HS-27A (cell line): ENCODE results near the gene SBF1.

Experiments
- DNase-seq: peaks from one replicate; pipeline ENCODE4 v3.0.0-alpha.2; 2012; ENCODE audit warnings: low read depth, missing footprints

The SBF1 gene

GRCh38 chr22:50505776-50506610, 31.2 kb upstream of the SBF1 start:
- no peak for DNase-seq

DNA sequence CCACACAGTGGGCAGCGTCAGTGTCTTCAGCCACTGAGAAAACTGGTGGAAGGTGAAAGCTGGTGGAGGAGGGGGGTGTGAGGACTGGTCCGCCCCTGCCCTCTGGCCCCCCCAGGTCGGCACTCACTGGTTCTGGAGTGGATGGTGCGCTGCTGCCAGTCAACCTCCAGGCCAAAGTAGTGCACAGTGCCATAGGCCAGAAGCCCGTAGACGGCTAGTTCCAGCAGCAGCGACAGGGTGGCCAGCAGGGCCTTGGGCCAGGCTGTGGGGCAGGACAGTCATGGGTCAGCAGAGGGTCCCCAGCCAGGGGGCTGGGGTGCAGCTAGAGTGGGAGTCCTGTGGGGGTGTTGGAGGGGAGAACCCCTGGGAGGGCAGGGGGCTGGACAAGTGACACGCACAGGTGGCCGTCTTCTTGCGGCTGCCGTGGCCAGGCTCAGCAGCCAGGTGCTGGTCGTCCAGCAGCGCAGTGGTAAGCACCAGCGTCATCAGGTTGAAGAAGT, 30.5 kb upstream of the SBF1 start:
- DNase-seq, result no peak

GRCh38 chr22:50504369-50505211, 29.8 kb upstream of the SBF1 start:
- no peak for DNase-seq

DNA sequence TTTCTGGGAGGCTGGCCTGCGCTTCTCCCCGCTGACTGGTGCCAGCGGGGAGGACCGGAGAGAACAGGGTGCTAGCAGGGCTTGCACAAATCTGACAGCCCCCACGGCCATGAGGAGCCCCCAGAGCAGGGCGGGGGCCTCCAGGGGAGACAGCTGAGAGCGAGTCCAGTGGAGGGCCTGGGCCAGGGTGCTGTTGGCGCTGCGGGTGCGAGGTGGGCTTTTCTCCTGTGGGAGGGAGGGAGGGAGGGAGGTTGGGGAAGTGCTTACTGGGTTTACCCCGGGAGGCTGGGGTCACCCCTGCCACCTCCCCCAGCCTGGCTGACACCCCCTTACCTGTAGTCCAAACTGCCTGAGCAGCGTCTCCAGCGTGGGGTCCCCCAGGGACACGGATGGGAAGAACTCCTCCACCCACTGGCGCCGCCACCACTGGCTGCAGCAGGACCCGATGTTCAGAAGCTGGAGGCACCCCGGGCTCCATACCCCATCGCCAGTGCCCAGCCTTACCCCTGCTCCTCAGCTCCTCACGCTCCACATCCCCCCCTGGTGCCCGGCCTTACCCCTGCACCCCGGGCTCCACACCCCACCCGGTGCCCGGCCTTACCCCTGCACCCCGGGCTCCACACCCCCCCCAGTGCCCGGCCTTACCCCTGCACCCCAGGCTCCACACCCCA, 28.8 kb upstream of the SBF1 start:
- no peak for DNase-seq

DNA sequence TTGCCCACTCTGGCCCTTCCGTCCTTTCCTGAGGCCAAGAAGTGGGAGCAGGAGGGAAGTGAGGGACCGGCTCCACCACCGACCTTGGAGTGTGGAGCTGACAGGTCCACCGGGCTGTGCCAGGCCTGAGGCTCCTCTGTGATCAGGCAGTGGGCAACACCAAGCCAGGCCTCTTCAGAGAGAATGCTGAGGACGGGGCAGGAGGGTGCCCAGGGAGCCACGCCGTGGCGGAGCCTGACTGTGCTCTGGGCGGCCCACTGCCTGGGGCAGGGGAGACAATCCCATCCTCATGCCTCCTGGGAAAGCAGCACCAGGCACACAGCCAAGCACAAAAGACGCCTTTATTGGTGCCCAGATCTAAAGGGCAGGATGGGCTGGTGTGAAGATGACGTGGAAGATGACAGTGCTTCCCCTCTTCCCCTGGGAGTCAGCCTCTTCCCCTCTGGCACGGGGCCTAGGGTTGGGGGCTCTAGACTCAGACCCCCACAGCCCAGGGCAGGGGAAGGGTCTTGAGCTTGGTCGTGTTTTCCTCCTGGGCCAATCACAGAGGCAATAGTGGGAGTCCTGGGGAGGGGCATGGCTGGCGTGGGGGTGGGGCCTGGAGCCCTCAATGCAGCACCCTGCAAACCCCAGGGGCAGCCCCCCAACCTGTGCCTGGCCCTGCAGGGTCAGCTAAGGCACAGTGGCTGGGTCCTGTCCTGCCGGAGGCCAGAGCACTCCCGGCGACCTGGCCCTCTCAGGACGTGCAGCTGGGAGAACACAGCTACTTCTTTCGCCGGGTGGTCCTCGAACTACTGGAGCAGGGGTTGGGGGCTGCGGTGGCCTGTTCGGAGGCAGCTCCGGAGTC, 28.0 kb upstream of the SBF1 start:
- no peak for DNase-seq

GRCh38 chr22:50502096-50502495, 27.3 kb upstream of the SBF1 start:
- DNase-seq, result no peak

DNA sequence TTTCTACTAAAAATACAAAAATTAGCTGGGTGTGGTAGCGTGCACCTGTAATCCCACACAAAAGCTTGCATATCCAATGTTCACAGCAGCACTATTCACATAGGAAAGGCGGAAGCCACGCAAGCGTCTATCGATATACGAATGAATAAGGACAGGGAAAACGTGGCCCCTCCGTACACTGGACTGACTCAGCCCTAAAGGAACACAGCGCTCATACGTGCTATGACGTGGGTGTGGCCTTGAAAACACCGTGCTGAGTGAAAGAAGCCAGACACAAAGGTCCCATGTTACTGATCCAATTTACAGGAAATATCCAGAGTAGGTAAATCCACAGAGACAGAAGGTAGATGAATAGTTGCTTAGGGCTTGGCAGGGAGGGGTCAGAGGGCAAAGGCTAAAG, 25.6 kb upstream of the SBF1 start:
- DNase-seq, result no peak

DNA sequence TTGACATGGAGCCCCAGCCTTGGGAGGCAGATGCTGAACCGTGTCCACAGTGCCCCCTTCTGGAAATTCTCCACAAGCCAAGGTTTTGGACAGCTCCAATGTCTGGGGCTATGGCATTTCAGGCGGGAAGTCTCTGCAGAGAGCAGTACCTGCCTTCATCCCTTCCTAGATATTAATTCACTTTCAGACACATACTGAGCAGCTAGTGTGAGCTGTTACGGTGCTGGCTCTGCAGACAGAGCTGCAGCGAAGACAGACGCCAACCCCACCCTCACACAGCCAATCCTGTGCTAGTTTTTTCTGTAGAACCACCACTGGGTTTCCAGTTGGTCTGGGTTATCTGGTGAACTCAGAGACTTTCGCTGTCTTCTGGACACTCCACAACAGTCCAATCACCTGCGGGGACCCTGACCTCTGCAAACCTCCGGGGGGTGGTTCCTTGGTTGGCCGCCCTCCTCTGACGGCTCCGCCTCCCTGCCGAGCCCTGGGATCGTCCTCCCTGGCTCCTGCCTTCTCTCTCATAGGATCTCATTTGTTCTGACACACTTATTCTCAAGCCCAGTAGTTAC, 23.6 kb upstream of the SBF1 start:
- DNase-seq, result no peak

DNA sequence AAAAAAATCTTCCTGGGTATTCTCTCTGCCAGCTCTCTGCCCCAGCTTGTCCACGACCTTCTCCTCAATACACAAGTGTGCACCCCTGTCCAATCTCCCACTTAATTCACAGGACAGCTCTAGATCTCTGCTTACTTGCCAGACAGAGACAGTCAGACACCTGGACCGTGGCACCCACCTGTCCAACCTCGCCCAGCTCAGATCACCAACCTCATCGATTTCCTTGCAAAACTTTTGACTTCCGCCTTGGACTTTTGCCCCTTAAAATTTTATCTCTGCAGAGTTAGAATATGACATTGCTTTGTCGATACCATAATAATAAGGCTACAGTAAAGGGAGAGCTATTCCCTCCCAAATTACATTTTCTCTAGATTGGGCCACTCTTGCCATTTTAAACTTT, 22.3 kb upstream of the SBF1 start:
- no peak for DNase-seq

DNA sequence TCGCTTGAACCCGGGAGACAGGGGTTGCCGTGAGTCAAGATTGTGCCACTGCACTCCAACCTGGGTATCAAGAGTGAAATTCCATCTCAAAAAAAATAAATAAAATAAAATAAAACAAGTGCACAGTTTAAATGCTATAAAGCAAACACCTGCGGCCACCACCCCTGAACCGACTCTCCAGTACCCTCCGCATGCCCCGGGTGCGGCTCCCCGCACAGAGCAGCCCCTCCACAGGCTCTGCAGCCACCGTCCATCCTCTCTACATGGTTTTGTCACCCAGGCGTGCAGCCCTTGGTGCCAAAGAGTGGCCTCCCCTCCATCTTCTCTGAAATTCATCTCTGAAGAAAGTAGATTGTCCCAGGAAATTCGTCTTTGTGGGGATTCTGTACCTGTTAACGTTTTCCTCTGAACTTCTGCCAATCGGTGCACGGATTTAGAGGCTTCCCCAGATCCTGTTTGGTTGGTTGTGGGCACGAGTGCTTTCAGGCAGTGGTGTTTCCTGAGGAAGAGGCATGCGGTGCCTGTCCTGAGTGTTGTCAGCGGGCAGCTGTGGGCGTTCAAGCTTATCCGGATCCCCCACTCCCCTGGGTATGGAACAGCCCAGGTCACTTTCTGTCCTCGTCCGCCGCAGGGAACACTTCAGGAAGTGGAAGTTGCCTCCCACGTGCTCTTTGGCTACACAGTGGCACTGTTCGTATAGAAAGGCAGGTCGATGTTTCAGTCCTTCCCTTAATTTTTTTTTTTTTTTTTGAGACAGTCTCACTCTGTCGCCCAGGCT, 15.9 kb upstream of the SBF1 start:
- DNase-seq, result no peak

GRCh38 chr22:50489363-50490243, 14.8 kb upstream of the SBF1 start:
- DNase-seq, result no peak

GRCh38 chr22:50488886-50489285, 14.1 kb upstream of the SBF1 start:
- no peak for DNase-seq

DNA sequence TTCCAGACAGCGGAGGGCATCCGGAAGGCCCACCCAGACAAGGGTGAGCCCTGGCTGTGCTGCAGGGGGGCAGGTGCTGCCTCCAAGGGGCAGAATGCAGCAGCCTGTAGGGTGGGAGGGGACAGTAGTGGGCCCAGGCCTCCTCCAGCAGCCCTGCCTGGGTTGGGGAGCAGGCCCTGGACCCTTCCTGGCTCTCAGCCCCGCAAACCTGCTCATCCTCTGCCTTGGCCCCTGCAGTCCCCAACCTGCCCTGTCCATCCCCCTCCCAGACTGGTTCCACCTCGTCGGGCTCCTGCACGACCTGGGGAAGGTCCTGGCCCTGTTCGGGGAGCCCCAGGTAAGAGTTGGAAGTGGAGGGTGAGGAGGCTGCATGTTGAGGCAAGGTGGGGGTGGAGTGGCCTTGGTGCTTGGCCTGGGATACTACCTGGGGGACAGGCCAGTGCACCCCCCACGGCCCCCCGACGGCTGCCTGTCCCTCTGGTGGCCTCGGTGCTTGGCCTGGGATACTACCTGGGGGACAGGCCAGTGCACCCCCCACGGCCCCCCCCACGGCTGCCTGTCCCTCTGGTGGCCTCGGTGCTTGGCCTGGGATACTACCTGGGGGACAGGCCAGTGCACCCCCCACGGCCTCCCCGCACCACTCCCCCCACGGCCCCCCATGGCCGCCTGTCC, 13.3 kb upstream of the SBF1 start:
- DNase-seq, result no peak

DNA sequence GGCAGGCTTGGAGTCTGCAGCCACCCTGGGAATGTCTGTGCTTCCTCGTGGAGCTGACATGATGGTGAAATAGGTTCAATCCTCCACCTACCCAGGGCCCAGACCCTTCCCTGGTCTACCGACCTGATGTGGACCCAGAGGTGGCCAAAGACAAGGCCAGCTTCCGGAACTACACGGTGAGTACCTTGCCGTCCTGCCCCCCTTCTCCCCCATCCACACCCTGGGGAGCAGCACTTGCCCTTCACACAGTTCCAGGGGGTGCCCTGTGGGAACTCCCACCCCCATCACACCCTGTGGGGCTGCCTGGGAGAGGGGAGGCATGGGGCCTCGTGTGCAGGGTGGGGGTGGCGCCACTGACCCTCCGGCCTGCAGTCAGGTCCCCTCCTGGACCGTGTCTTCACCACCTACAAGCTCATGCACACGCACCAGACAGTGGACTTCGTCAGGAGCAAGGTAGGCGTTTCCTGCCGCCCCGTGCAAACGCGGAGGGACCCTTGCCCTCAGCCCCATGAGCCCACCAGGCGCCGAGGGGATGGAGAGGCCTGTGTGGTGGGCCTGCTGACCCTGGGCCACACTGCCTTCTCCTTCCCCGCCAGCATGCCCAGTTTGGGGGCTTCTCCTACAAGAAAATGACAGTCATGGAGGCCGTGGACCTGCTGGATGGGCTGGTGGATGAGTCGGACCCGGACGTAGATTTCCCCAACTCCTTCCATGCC, 12.6 kb upstream of the SBF1 start:
- DNase-seq, result no peak

- no peak for DNase-seq
Measured at GRCh38 chr22:50486561-50487289, 11.9 kb upstream of the SBF1 start, which contains the start of gene MIOX. MIOX (plus strand) TSS chr22:50486859; CDS start chr22:50486898, 39 bp downstream.

DNA sequence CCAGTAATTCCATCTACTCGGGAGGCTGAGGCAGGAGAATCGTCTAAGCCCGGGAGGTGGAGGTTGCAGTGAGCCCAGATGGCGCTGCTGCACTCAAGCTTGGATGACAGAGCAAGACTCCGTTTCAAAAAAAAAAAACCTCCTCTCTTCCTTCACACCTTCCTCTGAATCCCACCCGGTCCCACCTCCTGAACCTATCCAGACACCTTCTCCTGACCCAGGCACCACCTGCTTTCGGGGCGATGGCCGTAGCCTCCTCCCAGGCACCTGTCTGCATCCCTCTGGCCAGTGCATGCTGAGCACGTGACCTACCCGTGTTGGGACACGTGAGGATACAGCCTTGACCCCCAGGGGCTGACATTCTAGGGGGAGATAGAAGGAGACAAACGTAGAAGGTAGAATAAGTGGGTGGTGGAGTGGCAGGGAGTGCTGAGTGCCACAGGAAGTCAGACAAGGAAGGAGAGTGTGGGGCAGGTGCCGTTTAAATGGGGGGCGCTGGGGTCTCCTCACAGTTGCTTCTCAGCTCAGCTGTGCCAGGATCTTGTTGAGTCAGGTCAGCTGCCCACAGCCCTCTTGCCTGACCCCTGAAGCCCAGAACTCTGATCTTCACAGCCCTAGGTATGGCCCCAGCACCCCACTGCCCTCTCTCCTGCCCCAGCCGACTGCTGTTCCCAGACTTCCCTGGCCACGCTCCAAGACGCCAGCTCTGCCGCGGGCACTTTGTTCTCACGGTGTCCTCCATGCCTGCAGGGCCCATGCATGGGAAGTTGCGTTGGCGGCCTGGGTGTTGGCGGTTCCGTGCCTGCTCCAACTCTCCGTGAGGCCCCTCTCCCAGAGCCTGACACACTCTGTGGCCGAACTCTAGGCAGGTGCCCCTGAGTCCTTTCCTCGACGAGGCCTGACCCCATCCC, 10.6 kb upstream of the SBF1 start:
- DNase-seq, result no peak
